Fibroblast of skin of left biceps (primary cell): Measurements from ENCODE around the gene IRS1.

Experiments used
- DNase-seq, 2 experiments: peaks; one replicate each; pipeline ENCODE4 v3.0.0-alpha.2; 2013; ENCODE audit warnings: low read depth in 2 of 2

Gene IRS1

GRCh38 chr2:226756131-226756530 is 43.5 kb downstream of the IRS1 start:
- no peak for DNase-seq

- no peak for DNase-seq
These were observed 44.0 kb downstream of the IRS1 start for GRCh38 chr2:226755631-226756030.

GRCh38 chr2:226754821-226755604 is 44.6 kb downstream of the IRS1 start:
- DNase-seq: no peak

DNA sequence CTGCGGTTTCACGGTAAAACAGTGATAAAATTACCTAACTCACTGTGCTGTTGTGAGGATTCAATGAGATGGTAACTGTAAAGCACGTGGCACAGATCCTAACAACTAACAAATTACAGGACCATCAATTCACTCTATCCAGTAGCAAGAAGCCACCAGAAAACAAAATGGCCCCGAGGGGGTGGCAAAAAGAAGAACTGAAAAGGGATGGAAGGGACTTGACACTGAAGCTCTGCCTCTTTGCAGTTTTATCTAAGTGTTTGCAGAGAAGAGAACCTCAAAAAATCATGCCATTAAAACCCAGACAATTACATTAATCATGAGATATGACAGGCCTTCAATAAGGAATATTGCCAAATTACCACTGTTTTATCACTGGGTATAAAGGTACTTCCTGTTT is 46.7 kb downstream of the IRS1 start:
- no peak for DNase-seq

GRCh38 chr2:226747288-226747687 is 52.3 kb downstream of the IRS1 start:
- DNase-seq: no peak

- no peak for DNase-seq
These were observed 53.3 kb downstream of the IRS1 start for GRCh38 chr2:226746196-226746800.

DNA sequence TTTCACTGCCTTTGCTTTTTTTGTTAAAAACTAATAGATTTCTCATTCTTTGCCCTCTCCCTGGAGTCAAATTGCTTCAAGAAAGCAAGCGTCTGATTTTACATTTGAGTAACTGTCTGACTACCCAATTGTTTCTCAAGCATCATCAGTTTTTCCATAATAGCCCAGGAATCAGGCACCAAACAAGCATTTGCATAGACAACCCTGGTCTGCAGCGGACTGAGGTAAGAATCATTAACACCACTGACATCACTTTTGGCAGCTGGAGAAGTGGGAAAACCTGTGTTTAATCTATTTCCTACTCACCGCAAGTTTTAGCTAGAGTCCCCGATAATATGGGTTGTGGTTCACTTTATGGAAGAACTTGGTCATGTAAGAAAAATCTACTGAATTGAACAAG is 55.7 kb downstream of the IRS1 start:
- no peak for DNase-seq

DNA sequence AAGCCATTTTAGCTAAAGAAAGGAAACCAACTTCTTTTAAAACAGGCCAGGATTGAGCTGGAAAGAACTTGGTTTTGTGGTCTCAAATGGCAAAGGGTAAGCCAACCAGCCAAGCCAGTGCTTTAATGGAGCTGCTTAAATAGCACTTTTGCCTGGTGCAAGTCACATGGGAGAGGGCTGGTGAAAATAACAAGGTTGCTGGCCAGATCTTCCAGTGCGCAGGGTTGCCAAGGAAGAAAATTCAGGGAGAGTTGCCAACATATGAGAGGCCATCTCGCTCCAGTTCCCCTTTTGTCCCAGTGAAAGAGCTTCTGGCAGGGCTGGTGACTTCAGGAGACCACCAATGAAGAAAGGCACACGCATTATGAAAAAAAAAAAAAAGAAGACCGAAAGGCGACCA is 57.3 kb downstream of the IRS1 start:
- no peak for DNase-seq

GRCh38 chr2:226740039-226740648 is 59.5 kb downstream of the IRS1 start:
- no peak for DNase-seq

GRCh38 chr2:226739545-226740030 is 60.0 kb downstream of the IRS1 start:
- no peak for DNase-seq

DNA sequence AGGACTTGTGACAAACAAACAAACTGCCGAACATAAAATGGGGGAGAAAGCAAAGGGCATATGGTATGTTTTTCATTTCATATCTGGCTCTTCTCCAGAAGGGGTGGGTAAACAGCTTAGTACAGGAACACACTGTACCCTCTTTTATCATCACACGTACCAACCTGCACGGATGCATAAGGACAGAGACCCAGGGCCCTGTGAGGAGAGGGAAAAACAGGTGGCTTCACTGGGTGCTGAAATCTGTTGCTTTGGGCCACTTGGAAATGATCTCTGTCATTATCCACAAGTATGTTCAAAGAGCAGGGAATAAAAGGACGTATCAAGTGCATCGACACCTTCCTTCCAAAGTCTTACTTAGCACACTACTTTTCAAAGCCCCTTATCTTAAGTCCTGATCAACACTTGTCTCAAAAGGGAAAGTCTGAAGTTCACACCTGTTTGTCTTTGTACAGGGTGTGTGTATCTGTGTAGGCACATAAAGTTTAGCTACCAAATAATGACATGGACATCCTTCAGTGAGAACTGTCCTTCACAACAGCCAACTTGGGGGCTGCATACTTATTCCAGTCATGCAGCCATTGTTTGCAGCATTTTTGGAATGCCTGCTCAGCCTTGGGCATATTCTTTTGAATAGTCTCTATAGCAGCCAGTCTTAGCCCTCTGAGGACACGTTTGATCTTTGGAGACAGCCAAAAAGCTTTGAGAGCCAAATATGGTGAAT is 60.6 kb downstream of the IRS1 start:
- no peak for DNase-seq

DNA sequence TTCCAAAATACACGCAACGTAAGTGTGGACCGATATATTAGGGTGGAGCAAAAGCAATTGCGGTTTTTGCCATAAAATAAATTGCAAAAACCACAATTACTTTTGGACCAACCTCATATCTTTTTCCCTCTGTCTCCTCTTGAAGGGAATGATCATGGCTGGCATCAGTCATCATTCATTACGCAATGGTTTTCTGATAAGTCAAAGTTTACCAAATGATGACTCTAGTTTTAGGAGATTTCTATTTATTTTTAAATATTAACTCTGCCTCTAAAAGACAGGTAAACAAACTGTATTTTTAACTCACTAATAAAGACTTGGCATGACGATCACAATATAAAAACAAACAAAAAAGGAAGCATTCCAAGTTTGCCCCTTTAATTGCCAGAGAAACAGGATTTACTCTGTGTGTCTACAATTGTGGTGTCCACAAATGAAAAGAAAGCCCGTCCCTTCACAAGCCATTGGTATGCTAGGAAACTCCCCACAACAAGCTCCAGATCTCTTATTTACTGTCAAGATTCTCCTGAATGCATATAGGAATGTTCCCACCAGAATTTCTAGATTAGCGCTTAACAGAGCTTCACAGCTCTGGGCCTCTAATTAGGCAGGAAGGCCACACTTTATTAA is 61.3 kb downstream of the IRS1 start:
- no peak for DNase-seq

DNA sequence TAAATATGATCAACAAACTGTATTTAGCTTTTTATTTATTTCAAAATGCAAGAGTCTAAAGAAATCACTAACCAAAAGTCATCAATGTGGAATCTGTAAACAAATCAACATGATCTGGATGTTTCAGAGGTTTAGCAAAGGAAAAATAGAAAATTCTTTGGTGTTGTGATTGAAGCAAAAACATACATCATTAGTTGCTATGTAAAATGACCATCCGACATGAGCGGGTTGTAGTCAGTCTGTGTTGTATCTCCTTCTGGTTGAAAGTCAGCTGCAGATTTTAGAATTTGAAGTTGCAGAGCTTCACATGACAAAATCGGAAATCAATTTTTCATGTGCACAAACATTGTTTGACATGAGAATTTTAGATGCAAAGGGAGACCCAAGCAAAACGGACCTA is 63.2 kb downstream of the IRS1 start:
- no peak for DNase-seq

DNA sequence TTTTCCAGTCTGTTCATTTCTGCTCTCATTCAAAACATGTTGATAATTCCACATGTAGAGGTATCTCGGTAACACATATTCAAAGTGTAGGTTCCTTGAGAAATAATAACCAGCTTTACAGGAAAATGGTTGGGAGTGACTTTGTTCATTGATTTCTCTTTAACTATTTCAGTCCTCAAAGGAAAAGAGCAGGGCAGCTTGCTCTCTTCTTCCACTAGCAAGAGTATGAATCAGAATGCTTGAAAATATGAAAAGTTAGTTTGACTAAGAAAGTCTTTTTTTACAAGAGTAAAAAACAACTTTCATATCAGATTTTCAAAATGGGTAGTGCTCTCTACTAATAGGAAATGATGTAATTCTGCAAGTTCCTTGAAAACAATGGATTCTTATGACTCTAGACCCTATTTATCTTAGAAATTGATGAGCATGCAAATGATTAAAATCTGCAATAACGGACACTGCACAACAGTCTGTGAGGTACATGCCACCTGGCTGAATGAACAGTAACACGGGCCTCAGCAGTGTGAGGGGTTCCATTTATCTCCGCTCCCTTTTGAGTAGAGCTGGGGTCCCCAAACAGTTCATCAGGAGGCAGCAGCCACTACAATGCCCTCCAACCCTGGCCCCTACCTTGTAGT is 65.6 kb downstream of the IRS1 start:
- DNase-seq: no peak

GRCh38 chr2:226733189-226733858 is 66.3 kb downstream of the IRS1 start:
- DNase-seq: no peak

DNA sequence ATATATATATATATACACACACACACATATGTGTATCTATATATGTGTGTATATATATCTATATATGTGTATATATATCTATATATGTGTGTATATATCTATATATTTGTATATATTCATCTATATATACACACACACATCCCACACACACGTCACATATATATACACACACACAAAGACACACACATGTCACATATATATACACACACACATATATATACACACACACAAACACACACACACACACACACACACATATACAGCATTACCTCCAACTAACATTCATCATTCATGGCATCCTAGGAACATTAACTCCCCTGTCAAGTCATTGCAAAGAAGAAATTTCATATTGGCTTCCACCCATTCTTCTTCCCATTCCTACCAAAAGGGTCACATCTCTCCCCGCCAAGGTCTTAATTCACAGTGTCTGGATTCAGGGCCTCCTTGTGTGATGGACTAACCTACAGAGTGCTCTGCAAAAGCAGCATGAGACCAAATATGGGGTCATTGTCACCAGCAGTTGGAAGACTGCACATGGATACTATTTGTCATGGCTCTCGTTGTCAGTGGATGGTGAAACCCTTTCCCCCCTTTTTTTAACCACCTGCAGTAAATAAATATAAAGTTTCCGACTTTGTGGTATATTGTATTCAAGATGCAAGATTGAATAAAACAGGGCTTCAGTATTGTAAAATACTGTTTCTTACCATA is 67.0 kb downstream of the IRS1 start:
- no peak for DNase-seq

GRCh38 chr2:226730481-226730880 is 69.1 kb downstream of the IRS1 start:
- DNase-seq: no peak

GRCh38 chr2:226728996-226729395 is 70.6 kb downstream of the IRS1 start:
- DNase-seq: no peak

- DNase-seq: no peak
These were observed 72.4 kb downstream of the IRS1 start for GRCh38 chr2:226727251-226727650.

DNA sequence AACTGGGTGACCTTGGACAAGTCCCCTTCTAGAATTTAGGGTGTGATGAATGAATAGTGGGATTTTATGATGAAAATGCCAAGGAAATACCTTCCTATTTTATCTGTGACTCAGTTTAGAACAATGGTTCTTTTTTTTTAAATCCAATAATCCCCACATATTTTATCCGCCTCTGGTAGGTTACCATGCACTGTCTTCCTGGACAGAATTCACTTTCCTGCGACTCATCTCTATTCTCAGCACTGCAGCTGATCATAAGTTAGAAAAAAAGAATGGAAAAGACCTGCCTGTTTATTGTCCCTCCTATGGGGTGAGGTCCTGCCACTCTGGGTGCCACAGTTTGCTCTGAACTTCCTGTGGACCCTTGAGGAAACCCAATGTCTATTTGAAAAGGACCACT is 73.1 kb downstream of the IRS1 start:
- DNase-seq: no peak
